H1 (cell line): ENCODE data around the gene NEGR1. TPM values are rescaled to one million over a fixed set of nuclear protein-coding genes. Genes with fewer than 3 reads are reported as not detected.

Source experiments
- CTCF ChIA-PET: fragments of 300-600 bp; sonication (Branson Sonifier 250); formaldehyde crosslinking; loops from one replicate; lab custom pipeline; 2021; ENCODE audit not compliant: partially characterized antibody; lab: Charles Lee
- POLR2A ChIA-PET: fragments of 300-600 bp; sonication (Branson Sonifier 250); formaldehyde crosslinking; loops from one replicate; lab custom pipeline; 2021; ENCODE audit warnings: inconsistent platforms; ENCODE audit not compliant: partially characterized antibody; lab: Charles Lee
- DNase-seq, 2 experiments: peaks; one replicate each; pipeline versions ENCODE4 v3.0.0 to v3.0.0-alpha.2; 2010 to 2022; ENCODE audit warnings: low spot score in 2 of 2, low read depth in 1 of 2, mixed read lengths in 1 of 2
- FAIRE-seq: peaks from 2 replicates; lab custom pipeline; 2011; peaks lifted over from hg19 to GRCh38; lab: Jason Lieb, UNC
- H2AFZ ChIP-seq: 2 replicates; pipeline ENCODE4 v1.8.1; 2012; ENCODE audit warnings: low read length, inconsistent platforms
- H2AK5ac ChIP-seq: 2 replicates; pipeline ENCODE4 v1.6.1; 2013; ENCODE audit warnings: low read depth, low read length
- H2BK120ac ChIP-seq: replicated peaks from 2 replicates; pipeline ENCODE3; 2013; ENCODE audit warnings: low read depth, low read length, inconsistent platforms
- H2BK12ac ChIP-seq: 2 replicates; pipeline ENCODE4 v1.6.1; 2013; ENCODE audit warnings: low read depth, low read length
- H2BK15ac ChIP-seq: 2 replicates; pipeline ENCODE4 v1.6.1; 2013; ENCODE audit warnings: low read length
- H2BK20ac ChIP-seq: 2 replicates; pipeline ENCODE4 v1.6.1; 2013; ENCODE audit warnings: low read length
- H2BK5ac ChIP-seq: 2 replicates; pipeline ENCODE4 v1.6.1; 2013; ENCODE audit warnings: low read depth, low read length
- H3K14ac ChIP-seq: 2 replicates; pipeline ENCODE4 v1.6.1; 2013; ENCODE audit warnings: inconsistent platforms; ENCODE audit not compliant: insufficient read length
- H3K18ac ChIP-seq: 2 replicates; pipeline ENCODE4 v1.6.1; 2013; ENCODE audit warnings: low read length; ENCODE audit errors: extremely low read depth
- H3K23ac ChIP-seq: 2 replicates; pipeline ENCODE4 v1.6.1; 2013; ENCODE audit warnings: inconsistent platforms; ENCODE audit not compliant: insufficient read length
- H3K23me2 ChIP-seq: 2 replicates; pipeline ENCODE4 v1.6.1; 2013; ENCODE audit warnings: low read depth, low read length
- H3K27ac ChIP-seq: 2 replicates; pipeline ENCODE4 v1.6.1; 2011; ENCODE audit warnings: low read depth, low read length, inconsistent platforms
- H3K27me3 ChIP-seq, 4 experiments: replicated peaks in 1 of 4; 1 replicate in 1 of 4; 2 replicates in 3 of 4; pipeline versions ENCODE4 v1.6.1 to v1.8.1; 2011 to 2013; ENCODE audit warnings: low read length in 3 of 4, mild to moderate bottlenecking in 3 of 4, inconsistent platforms in 2 of 4, mixed read lengths in 2 of 4, moderate library complexity in 1 of 4; ENCODE audit not compliant: control insufficient read depth in 3 of 4, insufficient read depth in 3 of 4; ENCODE audit errors: extremely low read depth in 1 of 4
- H3K36me3 ChIP-seq, 4 experiments: 2 replicates each; pipeline versions ENCODE4 v1.6.1 to v1.8.1; 2011 to 2013; ENCODE audit warnings: mild to moderate bottlenecking in 4 of 4, low read length in 3 of 4, moderate library complexity in 2 of 4, control low read depth in 1 of 4, inconsistent platforms in 1 of 4; ENCODE audit not compliant: insufficient read depth in 4 of 4, control insufficient read depth in 2 of 4
- H3K4ac ChIP-seq: replicated peaks from 2 replicates; pipeline ENCODE3; 2013; ENCODE audit warnings: low read length, low read depth, mixed read lengths, inconsistent platforms; ENCODE audit not compliant: insufficient read length
- H3K4me1 ChIP-seq, 4 experiments: replicated peaks in 1 of 4; 1 replicate in 1 of 4; 2 replicates in 3 of 4; pipeline versions ENCODE4 v1.6.1 to v1.8.1; 2011 to 2013; ENCODE audit warnings: low read length in 3 of 4, inconsistent platforms in 2 of 4, mixed read lengths in 1 of 4; ENCODE audit not compliant: insufficient read depth in 4 of 4, control insufficient read depth in 3 of 4
- H3K4me2 ChIP-seq, 2 experiments: 2 replicates each; pipeline versions ENCODE4 v1.6.1 to v1.8.1; 2011 to 2013; ENCODE audit warnings: low read depth in 2 of 2, low read length in 2 of 2, control low read depth in 1 of 2, inconsistent platforms in 1 of 2, mild to moderate bottlenecking in 1 of 2; ENCODE audit not compliant: insufficient read depth in 1 of 2
- H3K4me3 ChIP-seq, 4 experiments: fragments of 200-600, 300-600 bp in 1 of 4; sonication (generic), shearing (Covaris generic), sonication (Bioruptor Twin) in 1 of 4; 2 replicates each; pipeline versions ENCODE4 v1.5.1 to v1.8.1; 2011 to 2016; ENCODE audit warnings: low read length in 4 of 4, low read depth in 3 of 4, control low read depth in 2 of 4, inconsistent platforms in 2 of 4, mild to moderate bottlenecking in 2 of 4, mixed read lengths in 1 of 4, moderate library complexity in 1 of 4; ENCODE audit not compliant: insufficient read depth in 2 of 4; ENCODE audit errors: extremely low read depth in 1 of 4
- H3K56ac ChIP-seq: replicated peaks from 2 replicates; pipeline ENCODE3; 2013; ENCODE audit warnings: low read depth, mild to moderate bottlenecking, mixed read lengths, low read length, inconsistent platforms; ENCODE audit not compliant: insufficient read length
- H3K79me1 ChIP-seq: 2 replicates; pipeline ENCODE4 v1.6.1; 2013; ENCODE audit warnings: low read depth, low read length, control low read depth
- H3K79me2 ChIP-seq, 2 experiments: 2 replicates each; pipeline versions ENCODE4 v1.6.1 to v1.8.1; 2012 to 2013; ENCODE audit warnings: low read length in 2 of 2, mild to moderate bottlenecking in 2 of 2, inconsistent platforms in 1 of 2; ENCODE audit not compliant: insufficient read depth in 2 of 2, control insufficient read depth in 1 of 2
- H3K9ac ChIP-seq, 4 experiments: replicated peaks in 1 of 4; 1 replicate in 1 of 4; 2 replicates in 3 of 4; pipeline versions ENCODE4 v1.6.1 to v1.8.1; 2011 to 2013; ENCODE audit warnings: low read depth in 3 of 4, low read length in 3 of 4, control low read depth in 2 of 4, mild to moderate bottlenecking in 2 of 4, moderate library complexity in 2 of 4, inconsistent platforms in 1 of 4; ENCODE audit errors: extremely low read depth in 1 of 4
- H3K9me3 ChIP-seq, 2 experiments: 2 replicates each; pipeline versions ENCODE4 v1.6.1 to v1.8.1; 2012 to 2013; ENCODE audit warnings: mild to moderate bottlenecking in 2 of 2, moderate library complexity in 2 of 2, control low read depth in 1 of 2, inconsistent platforms in 1 of 2, low read depth in 1 of 2, low read length in 1 of 2, mixed read lengths in 1 of 2; ENCODE audit not compliant: insufficient read depth in 2 of 2
- H4K20me1 ChIP-seq, 2 experiments: replicated peaks in 1 of 2; 2 replicates each; pipeline versions ENCODE3 to v1.8.1; 2011 to 2013; ENCODE audit warnings: inconsistent platforms in 2 of 2, low read length in 2 of 2, mild to moderate bottlenecking in 1 of 2; ENCODE audit not compliant: insufficient read depth in 2 of 2, control insufficient read depth in 1 of 2
- H4K5ac ChIP-seq: 2 replicates; pipeline ENCODE4 v1.6.1; 2013; ENCODE audit warnings: low read length, low read depth, mixed read lengths, inconsistent platforms; ENCODE audit not compliant: insufficient read length
- H4K8ac ChIP-seq: 2 replicates; pipeline ENCODE4 v1.8.0; 2013; ENCODE audit warnings: mild to moderate bottlenecking, moderate library complexity, low read length, inconsistent platforms; ENCODE audit not compliant: insufficient read depth; ENCODE audit errors: extremely low read depth
- H4K91ac ChIP-seq: replicated peaks from 2 replicates; pipeline ENCODE3; 2013; ENCODE audit warnings: low read length, mixed read lengths, inconsistent platforms; ENCODE audit not compliant: insufficient read length
- CBX5 ChIP-seq: fragments of 300-800, 300-1000 bp; sonication (generic); IDR thresholded peaks from 2 replicates; pipeline ENCODE4 v1.7.1; 2016; ENCODE audit warnings: antibody characterized with exemption, low read length, low read depth
- CEBPB ChIP-seq: IDR thresholded peaks from 2 replicates; pipeline ENCODE4 v1.6.1; 2012; ENCODE audit warnings: low read depth, low read length
- EP300 ChIP-seq, 2 experiments: IDR thresholded peaks; 1 replicate in 1 of 2; 2 replicates in 1 of 2; pipeline ENCODE4 v1.6.1; 2011 to 2012; ENCODE audit warnings: low read depth in 2 of 2, low read length in 2 of 2, mild to moderate bottlenecking in 2 of 2, borderline replicate concordance in 1 of 2, inconsistent platforms in 1 of 2, moderate library complexity in 1 of 2
- KDM1A ChIP-seq: fragments of 200-600, 300-600 bp; sonication (generic); IDR thresholded peaks from 2 replicates; pipeline ENCODE4 v1.7.1; 2016; ENCODE audit warnings: mild to moderate bottlenecking, low read length, borderline replicate concordance
- NRF1 ChIP-seq: IDR thresholded peaks from 2 replicates; pipeline ENCODE4 v1.6.1; 2011; ENCODE audit warnings: mild to moderate bottlenecking, low read depth, low read length, improper control_type of control experiment
- RBBP5 ChIP-seq: IDR thresholded peaks from 2 replicates; pipeline ENCODE4 v1.7.1; 2012; ENCODE audit warnings: low read depth, mild to moderate bottlenecking, inconsistent platforms, low read length, moderate library complexity, borderline replicate concordance
- TAF7 ChIP-seq: optimal IDR thresholded peaks from 2 replicates; pipeline ENCODE3; 2011; ENCODE audit warnings: low read depth, mild to moderate bottlenecking, inconsistent platforms, low read length, moderate library complexity, borderline replicate concordance
- WGBS, 2 experiments: shearing (Covaris generic) in 1 of 2; methylation state at CpG; one replicate each; pipeline versions ENCODE4 v1.1.6 to v1.1.7; 2013 to 2015; ENCODE audit warnings: low lambda C conversion rate in 2 of 2, mixed read lengths in 2 of 2, inconsistent platforms in 1 of 2, low coverage in 1 of 2, missing lambda C conversion rate in 1 of 2; ENCODE audit not compliant: insufficient replicate concordance in 2 of 2, insufficient coverage in 1 of 2, insufficient read length in 1 of 2; ENCODE audit errors: extremely low coverage in 1 of 2, missing lambda C conversion rate in 1 of 2; 5-methylcytosine and 5-hydroxymethylcytosine counted together
- polyA plus RNA-seq, 7 experiments: library from polyadenylated mRNA; depleted of rRNA in 3 of 7; stranded (reverse) in 5 of 7; unstranded in 2 of 7; fragments of >200 nt in 5 of 7; fragments of 200-250 nt in 2 of 7; gene quantifications; 1 replicate in 5 of 7; 2 replicates in 1 of 7; 4 replicates in 1 of 7; pipeline versions ENCODE4 v1.2.1 to v1.2.3, GENCODE V29; 2011 to 2013; ENCODE audit warnings: missing spikeins in 2 of 7, mixed read lengths in 2 of 7
- total RNA-seq: library from RNA; stranded (reverse); fragmentation: NEBNext Ultra II Directional; extraction: Animal tissue kit (Norgen Biotek cat#: 25700); gene quantifications from 2 replicates; pipeline ENCODE4 v1.2.1, GENCODE V29; 2021
- TF ChIP-seq, protein P1 (sequence below): IDR thresholded peaks from 2 replicates; pipeline ENCODE4 v1.6.1; 2012; ENCODE audit warnings: low read length, inconsistent platforms

NEGR1 gene
- total and polyA plus RNA-seq, 2 of the 8 experiments (the other 6 are each of a cell fraction or from before 2014, with no cell fraction given), result 0.71 to 1.3 TPM

DNA sequence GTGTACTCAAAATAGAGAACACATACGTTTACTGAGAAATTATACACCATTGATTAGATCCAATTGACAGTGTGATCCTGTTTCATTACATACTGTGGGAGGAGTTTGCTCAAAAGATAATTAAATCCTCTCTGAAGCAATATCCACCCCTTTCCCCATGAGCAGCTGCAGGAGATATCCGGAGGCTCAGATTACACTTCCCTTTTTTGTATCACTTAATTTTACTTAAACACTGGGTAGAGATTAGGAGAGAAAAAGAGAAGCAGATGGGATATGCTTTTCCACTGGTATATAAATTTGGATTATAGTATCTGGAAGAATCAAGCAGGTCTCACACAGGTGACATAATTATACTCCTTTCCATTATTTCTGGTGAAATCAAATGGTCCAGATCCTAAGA is 868.2 kb downstream of the NEGR1 start:
- no peak overlapping the region for H2AK5ac ChIP-seq
- H3K9ac ChIP-seq, result no peak overlapping the region
- no peak for FAIRE-seq
- no peak overlapping the region for H4K91ac ChIP-seq
- H3K79me1 ChIP-seq, result no peaks in the 10 kb centered on the region
- H4K5ac ChIP-seq, result no peak overlapping the region
- H3K27ac ChIP-seq, result no peak overlapping the region
- H3K4ac ChIP-seq, result no peak overlapping the region
- no peak overlapping the region for H4K8ac ChIP-seq
- CTCF ChIA-PET, result no interaction called here
- no peak overlapping the region for H2BK15ac ChIP-seq
- H2BK5ac ChIP-seq, result no peak overlapping the region
- no peak overlapping the region for H2BK120ac ChIP-seq
- H2BK12ac ChIP-seq, result no peak overlapping the region
- H2BK20ac ChIP-seq, result no peak overlapping the region
- TF ChIP-seq KDM1A, result no peak
- no peak for TF ChIP-seq NRF1
- no peak for TF ChIP-seq EP300 (IDR thresholded peaks at IDR 0.05; ENCODE audit: borderline replicate concordance in 1 of 2, low read depth in 2 of 2, low read length in 2 of 2)
- TF ChIP-seq TAF7, result no peak
- TF ChIP-seq RBBP5, result no peak
- TF ChIP-seq, protein P1, sequence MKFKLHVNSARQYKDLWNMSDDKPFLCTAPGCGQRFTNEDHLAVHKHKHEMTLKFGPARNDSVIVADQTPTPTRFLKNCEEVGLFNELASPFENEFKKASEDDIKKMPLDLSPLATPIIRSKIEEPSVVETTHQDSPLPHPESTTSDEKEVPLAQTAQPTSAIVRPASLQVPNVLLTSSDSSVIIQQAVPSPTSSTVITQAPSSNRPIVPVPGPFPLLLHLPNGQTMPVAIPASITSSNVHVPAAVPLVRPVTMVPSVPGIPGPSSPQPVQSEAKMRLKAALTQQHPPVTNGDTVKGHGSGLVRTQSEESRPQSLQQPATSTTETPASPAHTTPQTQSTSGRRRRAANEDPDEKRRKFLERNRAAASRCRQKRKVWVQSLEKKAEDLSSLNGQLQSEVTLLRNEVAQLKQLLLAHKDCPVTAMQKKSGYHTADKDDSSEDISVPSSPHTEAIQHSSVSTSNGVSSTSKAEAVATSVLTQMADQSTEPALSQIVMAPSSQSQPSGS, result no peak
- no peak for TF ChIP-seq CBX5
- no peak for TF ChIP-seq CEBPB
- H3K23me2 ChIP-seq, result no peaks in the 10 kb centered on the region
- no peak overlapping the region for H3K23ac ChIP-seq
- H3K36me3 ChIP-seq, result no peaks in the 10 kb centered on the region
- H4K20me1 ChIP-seq, result no peaks in the 10 kb centered on the region
- H3K9me3 ChIP-seq, result no peaks in the 10 kb centered on the region
- no peak overlapping the region for H3K14ac ChIP-seq
- H3K4me3 ChIP-seq, result no peak overlapping the region
- 77% methylated on average over 2 of the region's 2 CpGs; no CpG with 5 or more reads in 1 of the 2 experiments for WGBS, 2 experiments
- H3K4me1 ChIP-seq, result peaks cover 0 to 5% (median 1%) of the 10 kb centered on the region in 4 experiments; a peak in 3 of 7 replicates
- no peak overlapping the region for H3K56ac ChIP-seq
- no peak overlapping the region for H2AFZ ChIP-seq
- H3K79me2 ChIP-seq, result no peaks in the 10 kb centered on the region
- H3K27me3 ChIP-seq, result no peaks in the 10 kb centered on the region
- H3K18ac ChIP-seq, result no peak overlapping the region
- no peak for DNase-seq
- POLR2A ChIA-PET, result no interaction called here
- H3K4me2 ChIP-seq, result no peak overlapping the region
